Measurements from ENCODE around the gene MAGI1. TPM values are rescaled to one million over a fixed set of nuclear protein-coding genes. Genes with fewer than 3 reads are reported as not detected.

MAGI1 gene
- total RNA-seq, 3 donors from 2014 or later (not counting 1 experiment from before 2014, with no cell fraction given), result not detected

GRCh38 chr3:65875393-65876027, 163.2 kb downstream of the MAGI1 start:
- Histone ChIP-seq H3K4me3 (ENCODE audit: low read length) (no peak overlapping the region), H3K9me3 (ENCODE audit: control insufficient read depth, insufficient read depth, low read length) (no peaks in the 10 kb centered on the region), H3K27me3 (ENCODE audit: control insufficient read depth, insufficient read depth, low read length) (no peaks in the 10 kb centered on the region), H3K36me3 (ENCODE audit: control insufficient read depth, insufficient read depth, low read length) (no peaks in the 10 kb centered on the region), H3K27ac (ENCODE audit: low read length) (no peak overlapping the region), H3K4me1 (ENCODE audit: control insufficient read depth, insufficient read depth, low read length) (no peaks in the 10 kb centered on the region)
- Mint-ChIP-seq H3K36me3 (no peaks in the 10 kb centered on the region), H3K4me3 (no peak overlapping the region), H3K27ac (no peak overlapping the region), H3K4me1 (no peaks in the 10 kb centered on the region), H3K27me3 (ENCODE audit: low read depth in 2 of 2) (no peaks in the 10 kb centered on the region), H3K9me3 (peaks cover under 1 to 2% of the 10 kb centered on the region in 2 donors)
- TF ChIP-seq, protein P1, sequence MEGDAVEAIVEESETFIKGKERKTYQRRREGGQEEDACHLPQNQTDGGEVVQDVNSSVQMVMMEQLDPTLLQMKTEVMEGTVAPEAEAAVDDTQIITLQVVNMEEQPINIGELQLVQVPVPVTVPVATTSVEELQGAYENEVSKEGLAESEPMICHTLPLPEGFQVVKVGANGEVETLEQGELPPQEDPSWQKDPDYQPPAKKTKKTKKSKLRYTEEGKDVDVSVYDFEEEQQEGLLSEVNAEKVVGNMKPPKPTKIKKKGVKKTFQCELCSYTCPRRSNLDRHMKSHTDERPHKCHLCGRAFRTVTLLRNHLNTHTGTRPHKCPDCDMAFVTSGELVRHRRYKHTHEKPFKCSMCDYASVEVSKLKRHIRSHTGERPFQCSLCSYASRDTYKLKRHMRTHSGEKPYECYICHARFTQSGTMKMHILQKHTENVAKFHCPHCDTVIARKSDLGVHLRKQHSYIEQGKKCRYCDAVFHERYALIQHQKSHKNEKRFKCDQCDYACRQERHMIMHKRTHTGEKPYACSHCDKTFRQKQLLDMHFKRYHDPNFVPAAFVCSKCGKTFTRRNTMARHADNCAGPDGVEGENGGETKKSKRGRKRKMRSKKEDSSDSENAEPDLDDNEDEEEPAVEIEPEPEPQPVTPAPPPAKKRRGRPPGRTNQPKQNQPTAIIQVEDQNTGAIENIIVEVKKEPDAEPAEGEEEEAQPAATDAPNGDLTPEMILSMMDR (IDR thresholded peaks at IDR 0.05), result no peak
- WGBS (ENCODE audit: insufficient coverage), result 73% methylated on average over 5 of the region's 6 CpGs
- intact Hi-C loops (cut with micrococcal nuclease), result no loop called here
- DNase-seq (no peak), ATAC-seq (no peak)

GRCh38 chr3:65873869-65874268, 164.8 kb downstream of the MAGI1 start:
- Histone ChIP-seq H3K27me3 (ENCODE audit: control insufficient read depth, insufficient read depth, low read length) (no peaks in the 10 kb centered on the region), H3K27ac (ENCODE audit: low read length) (no peak overlapping the region), H3K4me3 (ENCODE audit: low read length) (no peak overlapping the region), H3K9me3 (ENCODE audit: control insufficient read depth, insufficient read depth, low read length) (no peaks in the 10 kb centered on the region), H3K36me3 (ENCODE audit: control insufficient read depth, insufficient read depth, low read length) (no peaks in the 10 kb centered on the region), H3K4me1 (ENCODE audit: control insufficient read depth, insufficient read depth, low read length) (no peaks in the 10 kb centered on the region)
- Mint-ChIP-seq H3K4me3 (no peak overlapping the region), H3K27me3 (ENCODE audit: low read depth in 2 of 2) (no peaks in the 10 kb centered on the region), H3K4me1 (no peaks in the 10 kb centered on the region), H3K27ac (no peak overlapping the region), H3K9me3 (peaks cover 2 to 3% of the 10 kb centered on the region in 2 donors), H3K36me3 (no peaks in the 10 kb centered on the region)
- WGBS (ENCODE audit: insufficient coverage), result 97% methylated on average over 2 of the region's 3 CpGs
- DNase-seq (no peak), ATAC-seq (no peak)
- intact Hi-C loops (cut with micrococcal nuclease), result no loop called here
- TF ChIP-seq, protein P1 (IDR thresholded peaks at IDR 0.05), result no peak

DNA sequence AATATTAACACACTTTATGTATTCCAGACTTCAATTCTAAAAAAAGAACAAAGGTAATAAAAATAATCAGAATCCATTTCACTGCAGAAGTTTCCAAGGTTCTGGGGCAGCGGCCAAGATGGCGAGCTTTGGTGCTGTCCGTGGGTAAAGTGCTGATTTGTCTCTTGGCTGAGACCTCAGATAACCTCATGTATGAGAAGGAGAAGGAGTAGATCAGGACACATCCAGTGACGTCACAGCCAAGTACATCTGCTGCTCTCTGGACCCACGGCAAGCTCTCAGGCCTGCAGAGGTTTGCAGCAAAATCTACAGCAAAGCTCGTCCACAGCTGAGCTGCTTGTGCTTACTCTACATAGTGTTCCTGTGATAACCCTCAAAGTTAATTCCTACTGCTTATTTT, 165.7 kb downstream of the MAGI1 start:
- H3K4me3 ChIP-seq (ENCODE audit: low read length), result no peak overlapping the region
- no peak for ATAC-seq
- Mint-ChIP-seq H3K36me3 (no peaks in the 10 kb centered on the region), H3K9me3 (peaks cover 2 to 6% of the 10 kb centered on the region in 2 donors), H3K27ac (no peak overlapping the region), H3K4me3 (no peak overlapping the region), H3K4me1 (no peaks in the 10 kb centered on the region), H3K27me3 (ENCODE audit: low read depth in 2 of 2) (no peaks in the 10 kb centered on the region)
- H3K27me3 ChIP-seq (ENCODE audit: control insufficient read depth, insufficient read depth, low read length), result no peaks in the 10 kb centered on the region
- intact Hi-C loops (cut with micrococcal nuclease), result no loop called here
- H3K27ac ChIP-seq (ENCODE audit: low read length), result no peak overlapping the region
- no peaks in the 10 kb centered on the region for H3K9me3 ChIP-seq (ENCODE audit: control insufficient read depth, insufficient read depth, low read length)
- H3K36me3 ChIP-seq (ENCODE audit: control insufficient read depth, insufficient read depth, low read length), result no peaks in the 10 kb centered on the region
- no peaks in the 10 kb centered on the region for H3K4me1 ChIP-seq (ENCODE audit: control insufficient read depth, insufficient read depth, low read length)
- 84% methylated on average over 6 of the region's 6 CpGs for WGBS (ENCODE audit: insufficient coverage)
- DNase-seq, result no peak
- TF ChIP-seq, protein P1 (IDR thresholded peaks at IDR 0.05), result no peak

Measured in natural killer cell (primary cell).